NCI-H2196 (cell line): ENCODE data around the gene SLC2A1.

Source experiments
- DNase-seq: peaks from one replicate; lab custom pipeline; 2025; ENCODE audit not compliant: unreplicated experiment; lab: John Stamatoyannopoulos, UW

SLC2A1 gene

DNA sequence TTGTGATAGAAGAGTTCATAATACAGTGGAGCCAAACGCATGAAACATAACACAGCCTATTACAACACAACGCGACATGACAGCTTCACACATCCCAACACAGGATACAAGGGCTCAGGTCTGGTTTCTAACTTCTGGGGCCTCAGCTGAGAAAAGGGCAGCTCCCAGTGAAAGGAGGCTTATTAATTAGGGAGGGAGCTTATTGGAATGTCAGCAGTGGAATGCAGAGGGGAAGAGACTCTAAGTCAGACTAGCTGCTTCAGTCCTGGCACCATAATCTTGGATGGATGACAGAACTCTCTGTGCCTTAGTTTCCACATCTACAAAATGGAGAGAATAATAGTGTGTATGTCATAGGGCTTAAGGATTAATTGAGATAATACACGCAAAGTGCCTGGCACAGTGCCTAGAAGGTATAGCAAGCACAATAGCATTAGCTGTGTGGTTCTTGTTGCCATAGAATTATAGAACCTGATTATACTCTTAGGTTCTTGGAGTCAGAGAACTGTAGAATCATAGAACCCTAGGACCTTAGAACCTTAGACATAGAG, 22.7 kb upstream of the SLC2A1 start:
- no peak for DNase-seq

DNA sequence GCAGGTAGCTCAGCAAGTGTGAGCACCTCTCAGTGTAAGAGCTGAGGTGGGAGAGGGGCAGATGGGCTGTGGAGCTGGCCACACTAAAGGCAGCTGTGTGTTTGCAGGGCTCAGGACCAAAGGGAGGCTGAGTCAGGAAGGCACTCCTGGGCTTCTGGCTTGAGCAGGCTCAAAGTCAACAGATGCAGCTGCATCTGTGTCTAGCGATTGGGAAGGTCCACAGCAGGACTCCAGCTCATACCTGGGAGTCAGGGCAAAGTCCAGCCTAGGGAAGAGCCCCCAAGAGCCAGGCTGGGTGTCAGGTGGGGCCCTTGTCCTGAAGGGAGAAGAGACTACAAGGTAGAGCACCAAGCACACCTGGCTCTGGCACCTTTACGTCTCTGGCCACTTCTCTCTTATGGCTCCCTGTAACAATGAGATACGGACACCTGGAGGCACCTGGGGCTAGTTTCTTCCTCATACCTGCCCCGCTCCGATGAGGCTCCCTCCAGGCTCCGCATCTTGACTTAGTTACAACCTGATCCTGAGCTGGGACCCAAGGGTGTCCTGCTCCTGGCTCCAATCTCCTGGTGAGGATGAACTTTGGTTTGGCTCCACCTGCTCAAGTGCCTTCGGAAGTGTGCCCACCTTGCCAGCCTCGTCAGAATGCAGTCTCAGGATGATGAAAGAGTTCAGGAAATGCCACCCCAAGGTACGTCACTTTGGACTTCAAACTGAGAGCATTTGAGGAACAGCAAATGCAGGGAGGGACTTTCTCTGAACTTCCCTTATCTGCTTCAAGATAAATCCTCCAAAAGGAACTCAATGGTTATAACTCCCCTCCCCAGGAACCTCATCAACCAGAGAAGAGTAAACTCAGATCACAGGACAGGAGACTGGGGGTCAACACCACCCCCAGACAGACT, 21.5 kb upstream of the SLC2A1 start:
- no peak for DNase-seq

DNA sequence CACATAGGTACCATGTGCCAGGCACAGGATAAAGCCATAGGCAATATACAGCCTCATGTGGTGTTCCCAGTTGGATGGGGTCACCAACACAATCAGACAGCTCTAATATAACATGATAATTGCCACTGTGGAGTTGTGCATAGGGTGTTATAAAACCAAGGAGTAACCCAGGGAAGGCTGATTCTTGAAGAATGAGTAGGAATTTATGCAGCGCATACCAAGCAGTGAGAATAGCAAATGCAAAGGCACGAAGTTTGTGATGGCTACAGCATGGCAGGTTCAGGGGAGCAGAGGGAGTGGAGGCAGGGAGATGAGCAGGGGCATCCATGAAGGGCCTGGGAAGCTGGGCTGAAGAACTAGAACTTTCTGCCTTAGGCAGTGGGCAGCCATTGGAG, 20.4 kb upstream of the SLC2A1 start:
- DNase-seq = no peak

DNA sequence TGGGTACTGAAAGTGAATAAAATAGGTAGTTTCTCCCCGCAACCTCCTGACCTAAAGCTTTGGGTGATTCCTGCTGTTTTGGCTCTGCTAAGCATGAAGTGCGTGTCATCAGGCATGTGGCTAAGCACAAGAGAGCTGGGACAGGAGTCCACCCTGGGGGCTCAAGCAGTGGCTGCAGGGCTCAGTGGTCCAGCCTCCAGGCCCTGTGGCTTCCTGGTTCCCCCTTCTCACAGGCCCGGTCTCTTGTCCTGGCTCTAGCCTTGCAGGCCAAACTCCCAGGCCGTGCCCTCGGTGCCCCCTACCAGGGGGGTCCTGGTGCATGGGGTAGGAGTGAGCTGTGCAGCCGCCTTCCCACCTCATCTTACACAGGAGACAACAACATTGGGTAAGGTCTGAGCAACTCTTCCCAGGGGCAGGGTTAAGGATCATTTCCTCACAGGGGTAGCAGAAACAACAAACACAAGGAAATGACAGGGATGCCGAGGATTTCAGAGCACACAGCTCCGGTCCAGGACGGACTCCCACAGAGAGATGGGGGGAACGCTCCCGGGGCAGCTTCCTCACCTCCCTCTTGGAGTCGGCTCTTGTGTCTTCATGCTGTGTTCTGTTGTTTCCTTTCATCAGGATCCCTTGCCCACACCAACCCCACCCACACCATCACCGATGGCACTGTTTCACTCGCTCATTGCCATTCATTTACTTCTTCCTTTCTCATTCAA, 19.8 kb upstream of the SLC2A1 start:
- no peak for DNase-seq

DNA sequence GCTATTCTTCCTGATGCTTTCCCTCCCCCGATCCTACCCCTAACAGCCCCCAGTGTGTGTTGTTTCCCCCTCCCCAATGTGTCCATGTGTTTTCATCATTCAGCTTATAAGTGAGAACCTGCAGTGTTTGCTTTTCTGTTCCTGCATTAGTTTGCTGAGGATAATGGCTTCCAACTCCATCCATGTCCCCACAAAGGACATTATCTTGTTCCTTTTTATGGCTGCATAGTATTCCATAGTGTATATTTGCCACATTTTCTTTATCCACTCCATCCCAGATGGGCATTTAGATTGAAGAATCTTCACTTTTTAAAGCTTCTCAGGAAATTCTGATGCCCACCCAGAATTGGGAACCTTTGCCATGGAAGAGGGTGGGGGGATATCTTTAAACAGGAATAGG, 19.0 kb upstream of the SLC2A1 start:
- DNase-seq = no peak

DNA sequence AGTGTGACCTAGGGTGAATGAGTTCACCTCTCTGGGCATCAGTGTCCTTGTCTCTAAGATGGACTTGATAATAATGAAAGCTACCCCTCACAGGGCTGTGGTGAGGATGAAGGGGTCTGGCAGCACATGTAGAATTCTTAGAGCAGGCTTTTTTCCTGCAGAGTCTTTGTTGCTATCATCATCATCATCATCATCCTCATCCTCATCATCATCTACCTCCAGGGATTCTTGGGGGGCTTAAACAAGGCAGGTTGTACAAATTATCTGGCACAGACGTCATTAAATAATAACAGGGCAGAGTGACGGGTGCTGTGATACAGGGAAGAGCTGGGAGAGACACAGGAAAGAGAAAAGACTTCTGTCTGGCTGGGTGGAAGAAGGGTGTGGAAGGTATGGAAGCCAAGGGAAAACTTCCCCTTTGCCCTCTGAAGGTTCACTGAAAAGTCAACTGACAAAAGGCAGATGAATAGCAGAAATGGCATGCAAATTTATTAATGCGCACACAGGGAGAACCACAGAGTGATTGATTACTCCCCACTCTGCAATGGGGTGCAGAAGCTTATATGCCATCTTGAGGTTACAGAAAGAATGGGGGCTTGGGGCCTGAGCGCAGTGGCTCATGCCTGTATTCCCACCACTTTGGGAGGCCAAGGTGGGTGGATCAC, 17.0 kb upstream of the SLC2A1 start:
- DNase-seq = no peak

DNA sequence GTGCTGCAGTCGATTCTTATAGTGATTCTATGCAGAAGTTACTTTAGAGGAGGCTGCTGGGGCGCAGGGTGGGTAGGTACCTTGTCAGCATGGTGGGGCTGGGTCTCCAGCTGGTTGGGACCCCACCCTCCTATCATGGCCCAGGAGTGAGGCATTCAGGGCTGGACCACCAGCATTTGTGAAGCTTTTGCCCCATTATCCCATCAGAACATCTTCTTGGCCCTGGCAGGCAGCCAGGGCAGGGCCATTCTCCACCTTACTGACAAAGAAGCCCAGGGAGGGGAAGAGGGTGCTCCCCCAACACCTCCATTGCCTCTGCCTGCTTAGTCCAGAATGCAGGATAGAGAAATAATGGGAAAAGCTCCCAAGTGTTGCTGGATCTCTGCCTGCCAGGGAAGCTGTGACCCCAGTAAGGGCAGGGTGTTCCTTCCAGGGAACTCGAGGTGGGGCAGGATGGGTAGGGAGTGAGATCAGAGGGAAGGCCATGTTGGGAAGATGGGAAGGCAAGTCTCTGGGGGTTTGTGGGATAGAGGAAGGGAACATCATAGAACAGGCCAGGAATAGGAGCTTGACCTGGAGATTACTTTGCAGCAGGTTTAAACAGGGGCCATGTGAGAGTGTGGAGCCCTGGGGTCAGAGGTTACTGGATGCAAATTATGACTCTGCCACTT, 16.2 kb upstream of the SLC2A1 start:
- no peak for DNase-seq

DNA sequence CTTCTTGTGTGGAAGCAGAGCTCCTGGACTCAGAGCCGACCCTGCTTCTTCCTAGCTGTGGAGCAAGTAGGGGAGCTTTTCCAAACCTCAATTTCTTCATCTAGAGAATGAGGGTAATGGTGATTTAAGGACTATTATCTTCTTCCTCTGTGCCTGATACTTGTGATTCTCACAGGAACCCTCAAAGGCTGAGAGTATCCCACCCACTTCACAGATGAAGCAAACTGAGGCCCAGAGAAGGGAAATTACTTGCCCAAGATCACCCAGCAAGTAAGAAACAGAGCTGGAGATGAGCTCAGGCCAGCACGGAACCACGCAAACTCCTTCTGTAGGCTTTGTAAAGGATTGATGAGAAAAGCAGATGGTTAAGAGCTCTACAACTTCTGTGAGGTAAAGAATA, 15.1 kb upstream of the SLC2A1 start:
- DNase-seq = no peak

DNA sequence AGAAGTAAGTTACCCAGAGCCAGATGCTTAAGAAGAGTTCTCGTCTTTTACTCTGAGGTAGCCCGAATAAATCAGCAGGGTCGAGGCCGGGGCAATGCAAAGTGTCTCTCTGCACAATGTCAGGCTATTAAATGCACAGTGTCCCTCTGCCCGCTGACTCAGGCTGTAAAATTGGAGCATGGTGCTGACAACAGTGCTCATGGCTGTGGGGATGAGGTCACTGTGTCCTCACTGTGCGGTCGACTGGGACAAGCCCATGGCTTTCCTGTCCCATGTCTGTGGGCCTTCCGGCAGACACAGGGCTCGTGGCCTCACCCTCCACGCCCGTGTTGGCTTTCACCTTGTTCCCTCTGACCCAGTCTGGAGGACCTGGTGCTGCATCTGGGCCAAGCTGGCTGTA, 14.6 kb upstream of the SLC2A1 start:
- DNase-seq = no peak

DNA sequence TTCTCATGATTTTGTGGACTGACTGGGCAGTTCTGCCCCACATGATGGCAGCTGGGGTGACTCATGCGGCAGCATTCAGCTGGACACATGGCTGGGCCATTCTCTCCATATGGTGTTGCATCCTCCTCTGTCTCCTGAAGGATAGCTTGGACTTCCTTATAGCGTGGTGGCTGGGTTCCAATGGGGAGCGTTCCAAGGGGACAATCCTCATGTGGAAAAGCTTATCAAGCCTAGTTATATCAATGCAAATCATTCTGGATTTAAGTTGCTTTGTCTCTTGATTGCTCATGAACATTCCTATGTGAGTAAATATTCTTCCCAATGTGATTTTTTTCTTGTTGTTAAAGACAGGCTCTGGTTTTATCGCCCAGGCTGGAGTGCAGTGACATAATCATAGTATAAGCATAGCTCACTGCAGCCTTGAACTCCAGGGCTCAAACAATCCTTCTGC, 13.2 kb upstream of the SLC2A1 start:
- DNase-seq = peak; percentile 18

DNA sequence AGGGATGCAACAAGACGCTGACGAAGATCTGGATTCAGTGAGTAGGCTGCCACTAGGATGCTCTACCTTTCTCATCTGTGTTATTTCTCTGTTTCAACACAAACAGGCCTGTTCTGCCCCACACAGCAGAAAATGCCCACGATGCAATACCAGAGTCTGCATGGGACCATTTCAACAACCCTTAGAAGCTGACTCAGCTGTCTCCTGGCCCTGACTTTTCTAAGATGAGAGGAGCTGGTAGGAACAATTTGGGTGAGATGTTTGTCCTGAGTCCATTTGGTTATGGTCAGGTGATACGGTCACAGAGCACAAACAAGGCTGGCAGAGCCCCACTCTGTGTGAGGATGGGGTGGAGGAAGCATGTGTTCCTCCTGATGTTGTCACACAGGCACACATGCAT, 11.5 kb upstream of the SLC2A1 start:
- DNase-seq = no peak

DNA sequence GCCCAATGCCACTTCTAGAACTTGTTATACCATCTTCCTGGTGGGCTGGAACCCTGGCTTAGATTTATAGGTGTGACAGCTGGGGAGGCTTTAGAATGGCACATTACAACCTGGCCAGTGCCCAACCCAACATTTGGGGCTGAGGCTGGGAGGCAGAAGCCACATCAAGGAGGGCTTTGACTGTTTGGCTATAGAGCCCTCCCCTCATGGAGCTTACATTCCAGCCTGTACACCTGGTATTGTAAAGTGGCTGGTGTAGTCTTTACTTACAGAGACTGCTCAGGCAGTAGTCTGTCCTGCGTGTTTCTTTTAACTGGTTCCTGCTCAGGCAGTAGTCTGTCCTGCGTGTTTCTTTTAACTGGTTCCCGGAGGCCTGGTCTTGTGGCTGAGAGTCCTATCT, 10.0 kb upstream of the SLC2A1 start:
- DNase-seq = no peak

DNA sequence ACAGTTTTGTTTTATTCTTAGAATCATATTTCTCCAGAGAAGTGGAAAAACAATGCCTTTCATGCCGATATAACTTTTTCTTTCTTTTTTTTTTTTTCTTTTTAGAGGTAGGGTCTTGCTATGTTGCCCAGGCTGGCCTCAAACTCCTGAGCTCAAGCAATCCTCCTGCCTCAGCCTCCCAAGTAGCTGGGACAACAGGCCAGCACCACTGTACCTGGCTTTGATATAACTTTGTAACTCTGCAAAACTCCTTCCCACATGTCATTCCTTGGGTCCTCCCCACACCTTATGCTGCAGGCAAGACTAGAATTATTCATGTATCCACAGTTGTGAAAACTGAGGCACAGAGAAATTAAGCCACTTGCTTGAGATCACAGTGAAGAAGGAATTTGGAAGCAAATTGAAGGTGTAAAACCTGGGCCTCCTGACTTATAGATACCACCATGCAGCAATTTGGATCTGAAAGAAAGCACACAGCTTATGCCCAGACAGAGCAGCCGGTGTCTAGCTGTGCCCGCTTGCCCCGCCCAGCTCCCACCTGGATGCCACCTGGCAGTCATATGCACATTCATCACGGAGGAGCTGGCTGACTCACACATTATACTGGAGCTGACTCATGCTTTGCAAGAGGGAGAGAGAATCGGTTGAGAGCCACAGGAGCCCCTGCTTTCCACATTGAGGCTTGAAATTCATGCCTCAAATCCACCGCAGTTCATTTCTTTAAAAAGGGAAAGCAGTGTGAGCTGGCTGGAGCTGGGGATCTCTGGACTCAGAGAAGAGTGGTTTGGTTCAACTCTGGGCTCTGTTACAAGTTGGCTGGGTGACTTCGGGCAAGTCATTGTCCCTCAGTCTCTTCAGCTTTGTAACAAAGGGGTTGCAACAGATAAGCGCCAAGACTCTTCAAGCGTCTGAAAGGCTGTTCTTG, 8.3 kb upstream of the SLC2A1 start:
- DNase-seq = peak; percentile 88

DNA sequence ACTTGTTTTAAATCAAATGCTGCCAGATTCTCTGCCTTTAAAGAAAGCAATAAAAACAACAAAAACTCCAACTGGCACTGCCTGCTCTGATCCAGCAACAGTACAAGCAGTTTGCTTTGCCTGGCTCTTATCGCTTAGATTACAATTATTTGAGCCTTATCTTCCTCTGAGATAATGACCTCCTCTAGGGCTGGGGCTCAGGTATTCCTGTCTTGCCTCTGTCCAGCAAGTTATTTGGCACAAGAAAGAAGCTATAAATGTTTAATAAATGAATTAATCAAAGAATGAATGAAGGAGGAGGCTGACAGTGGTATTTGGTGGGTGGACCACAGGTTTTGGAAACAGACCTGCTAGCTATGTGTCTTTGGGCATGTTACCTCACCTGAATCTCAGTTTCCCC, 6.7 kb upstream of the SLC2A1 start:
- no peak for DNase-seq

DNA sequence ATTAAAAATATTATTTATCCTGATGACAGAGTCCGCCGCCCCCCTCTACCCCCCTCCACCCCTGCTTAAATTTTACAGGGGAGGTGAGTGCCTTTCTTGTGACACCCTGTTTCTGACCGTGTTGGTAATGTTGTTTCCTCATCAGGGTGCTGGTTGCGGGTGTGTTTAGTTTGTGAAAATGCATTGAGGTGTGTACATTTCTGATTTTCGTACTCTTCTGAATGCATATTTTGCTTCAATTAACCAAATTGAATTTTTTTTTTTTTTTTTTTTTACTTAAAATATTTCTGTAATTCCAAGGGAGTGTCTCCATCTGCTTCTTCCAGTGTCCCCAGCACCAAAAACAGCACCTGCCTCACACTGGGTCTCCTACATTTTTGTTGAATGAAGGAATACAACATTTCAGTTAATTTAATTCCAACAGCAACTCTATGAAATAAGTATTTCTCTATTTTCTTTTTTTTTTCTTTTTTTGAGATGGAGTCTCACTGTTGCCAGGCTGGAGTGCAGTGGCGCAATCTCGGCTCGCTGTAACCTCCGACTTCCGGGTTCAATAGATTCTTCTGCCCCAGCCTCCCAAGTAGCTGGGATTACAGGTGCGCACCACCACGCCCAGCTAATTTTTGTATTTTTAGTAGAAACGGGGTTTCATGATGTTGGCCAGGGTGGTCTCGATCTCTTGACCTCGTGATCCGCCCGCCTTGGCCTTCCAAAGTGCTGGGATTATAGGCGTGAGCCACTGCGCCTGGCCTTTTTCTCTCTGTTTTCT, 5.6 kb upstream of the SLC2A1 start:
- no peak for DNase-seq

DNA sequence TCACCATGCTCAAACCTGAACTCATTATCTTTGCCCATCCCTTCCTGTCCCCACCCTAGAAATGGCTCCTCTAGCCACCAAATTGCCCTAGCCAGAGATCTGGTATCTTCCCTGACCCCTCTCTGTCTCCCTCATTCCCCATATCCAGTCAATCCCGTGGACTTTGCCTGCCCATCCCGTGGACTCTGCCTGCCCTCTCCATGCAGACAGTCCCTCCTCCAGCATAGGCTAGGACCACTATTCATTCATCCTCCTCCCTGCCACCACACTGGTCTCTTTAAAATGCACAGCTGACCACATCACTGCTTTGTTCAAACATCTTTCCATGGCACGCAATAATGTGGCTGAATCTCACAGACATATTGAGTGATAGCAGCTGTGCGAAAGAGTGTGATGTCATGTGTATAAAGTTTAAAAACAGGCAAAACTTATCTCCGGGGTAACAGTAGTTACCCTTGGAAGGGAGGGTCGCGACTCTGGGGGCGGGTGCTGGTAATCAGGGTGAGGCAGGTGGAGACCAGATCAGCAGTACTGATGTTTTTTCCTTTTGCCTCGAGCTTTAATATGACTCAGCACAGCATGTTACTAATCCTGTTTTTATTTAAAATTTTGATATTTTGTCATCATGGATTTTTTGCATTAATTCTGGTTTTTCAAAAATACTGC, 4.8 kb upstream of the SLC2A1 start:
- DNase-seq = no peak

DNA sequence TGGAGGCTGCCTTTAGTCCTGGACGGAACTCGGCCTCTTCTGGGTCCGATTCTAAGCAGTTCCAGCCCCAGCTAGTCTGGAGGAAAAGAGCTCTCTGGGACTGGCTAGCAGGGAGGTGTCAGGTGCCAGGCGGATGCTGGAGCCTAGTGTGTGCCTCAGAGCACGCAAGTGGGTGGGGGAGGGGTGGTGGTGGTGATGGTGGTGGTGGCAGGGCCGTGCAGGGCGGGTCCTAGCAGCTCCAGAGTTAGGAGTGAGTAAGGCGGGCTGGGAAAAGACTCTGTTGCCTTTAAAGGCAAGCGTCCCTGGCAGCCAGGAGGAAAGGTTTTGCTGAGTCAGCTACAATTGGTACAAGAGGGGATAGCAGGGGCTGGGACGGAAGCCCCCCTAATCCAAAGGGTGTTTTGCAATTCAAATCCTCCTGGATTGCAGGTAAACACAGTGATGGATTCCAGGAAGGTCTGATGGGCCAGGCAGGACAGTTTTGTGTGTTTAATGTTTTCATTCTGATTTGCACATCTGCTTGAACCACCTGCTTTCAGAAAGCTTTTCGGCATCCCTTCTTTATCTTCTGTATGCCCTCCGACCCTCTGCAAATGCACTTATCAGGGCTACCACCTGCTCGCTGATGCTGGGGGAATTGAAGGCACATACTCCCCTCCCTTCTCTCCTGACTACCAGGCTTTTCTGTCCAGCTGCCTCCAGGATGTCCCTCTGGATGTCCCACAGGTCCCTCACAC, 4.1 kb upstream of the SLC2A1 start:
- peak; percentile 21 for DNase-seq
